HepG2 (cell line): ENCODE data around the gene POLR3GL. TPM values are rescaled to one million over a fixed set of nuclear protein-coding genes. Genes with fewer than 3 reads are reported as not detected.

Experiments
- ATAC-seq: fragments of 200-7000 bp; cut with Tn5 transposase; 3 replicates; pipeline ENCODE4 v1.9.1; 2020; ENCODE audit warnings: mild to moderate bottlenecking, moderate library complexity
- BruUV-seq: library from RNA; stranded (reverse); fragments of 400-500 nt; replicated peaks from 2 replicates; lab custom pipeline; 2021; lab: Mats Ljungman, UMichigan
- CTCF ChIA-PET: fragments of 300-600 bp; formaldehyde crosslinking; extraction: SDS; loops from one replicate; lab custom pipeline; 2021; ENCODE audit warnings: low total read pairs, inconsistent platforms, low intra/inter-chr PET ratio; lab: Yijun Ruan, JAX
- POLR2A ChIA-PET: fragments of 350-600 bp; sonication (Branson Sonifier 250); formaldehyde crosslinking; loops from one replicate; lab custom pipeline; 2020; ENCODE audit warnings: antibody characterized with exemption, inconsistent platforms; lab: Yijun Ruan, JAX
- DNase-seq: peaks from one replicate; pipeline ENCODE4 v3.0.0-alpha.2; 2015; ENCODE audit warnings: low spot score
- FAIRE-seq: peaks from 3 replicates; lab custom pipeline; 2011; peaks lifted over from hg19 to GRCh38; lab: Jason Lieb, UNC
- H2AFZ ChIP-seq: one replicate; pipeline ENCODE4 v1.6.1; 2011; ENCODE audit warnings: low read length, inconsistent platforms
- H3K27ac ChIP-seq: fragments of 300-600 bp; 3 replicates; pipeline ENCODE4 v1.8.0; 2011; ENCODE audit warnings: mixed run types, mild to moderate bottlenecking, mixed read lengths, low read length, inconsistent platforms; ENCODE audit not compliant: insufficient read depth; ENCODE audit errors: extremely low read length
- H3K27me3 ChIP-seq, 2 experiments: fragments of 200-600 bp in 1 of 2; 2 replicates in 1 of 2; 3 replicates in 1 of 2; pipeline versions ENCODE4 v1.6.0 to v1.8.0; 2011; ENCODE audit warnings: low read length in 2 of 2, mild to moderate bottlenecking in 2 of 2, moderate library complexity in 2 of 2, inconsistent platforms in 1 of 2; ENCODE audit not compliant: insufficient read depth in 2 of 2, control insufficient read depth in 1 of 2
- H3K36me3 ChIP-seq, 2 experiments: fragments of 200-600 bp in 1 of 2; replicated peaks in 1 of 2; 2 replicates in 1 of 2; 3 replicates in 1 of 2; pipeline versions ENCODE4 v1.5.1 to v1.8.0; 2011; ENCODE audit warnings: low read length in 2 of 2, inconsistent platforms in 1 of 2; ENCODE audit not compliant: insufficient read depth in 2 of 2, control insufficient read depth in 1 of 2
- H3K4me1 ChIP-seq: 2 replicates; pipeline ENCODE4 v1.5.1; 2012; ENCODE audit warnings: low read length, inconsistent platforms; ENCODE audit not compliant: insufficient read depth
- H3K4me2 ChIP-seq: 2 replicates; pipeline ENCODE4 v1.6.0; 2011; ENCODE audit warnings: low read depth, low read length, inconsistent platforms
- H3K4me3 ChIP-seq, 3 experiments: fragments of 200-600 bp in 1 of 3; sonication (generic), shearing (Covaris generic) in 1 of 3; replicated peaks in 1 of 3; 2 replicates each; pipeline ENCODE4 v1.5.1; 2011 to 2016; ENCODE audit warnings: low read length in 3 of 3, inconsistent platforms in 2 of 3, low read depth in 2 of 3, mild to moderate bottlenecking in 2 of 3, control low read depth in 1 of 3, mixed read lengths in 1 of 3; ENCODE audit not compliant: insufficient read depth in 1 of 3
- H3K79me2 ChIP-seq: one replicate; pipeline ENCODE4 v1.6.1; 2011; ENCODE audit warnings: low read length, inconsistent platforms; ENCODE audit not compliant: insufficient read depth
- H3K9ac ChIP-seq: 2 replicates; pipeline ENCODE4 v1.6.0; 2011; ENCODE audit warnings: mild to moderate bottlenecking, low read depth, low read length, inconsistent platforms; ENCODE audit not compliant: insufficient read depth
- H3K9me3 ChIP-seq: 2 replicates; pipeline ENCODE4 v1.5.1; 2012; ENCODE audit warnings: mild to moderate bottlenecking, low read length
- H4K20me1 ChIP-seq: 2 replicates; pipeline ENCODE4 v1.6.0; 2011; ENCODE audit warnings: inconsistent platforms, mild to moderate bottlenecking, low read length, moderate library complexity; ENCODE audit not compliant: insufficient read depth
- CAMTA2 ChIP-seq: sonication (generic); formaldehyde crosslinking; IDR thresholded peaks from 2 replicates; pipeline ENCODE4 v1.4.0; 2020; ENCODE audit warnings: mild to moderate bottlenecking, missing genetic modification reagents, borderline replicate concordance
- E2F5 ChIP-seq: sonication (generic); formaldehyde crosslinking; conservative IDR thresholded peaks from 2 replicates; pipeline ENCODE4 v1.4.0; 2020; ENCODE audit warnings: missing genetic modification reagents
- HIC2 ChIP-seq: sonication (generic); formaldehyde crosslinking; IDR thresholded peaks from 2 replicates; pipeline ENCODE4 v1.9.0; 2022; ENCODE audit warnings: low read depth, missing genetic modification reagents
- IKZF5 ChIP-seq: IDR thresholded peaks from 2 replicates; pipeline ENCODE4 v1.6.1; 2018; ENCODE audit warnings: missing genetic modification reagents, mild to moderate bottlenecking, missing compliant biosample characterization
- KDM5A ChIP-seq: fragments of 200-600 bp; sonication (generic); IDR thresholded peaks from 2 replicates; pipeline ENCODE4 v1.7.0; 2018; ENCODE audit warnings: antibody characterized with exemption, mild to moderate bottlenecking, low read length, borderline replicate concordance
- PHF21A ChIP-seq: sonication (generic); formaldehyde crosslinking; IDR thresholded peaks from 2 replicates; pipeline ENCODE4 v1.5.0; 2020; ENCODE audit warnings: mild to moderate bottlenecking, missing genetic modification reagents
- POLR2G ChIP-seq: fragments of 200-400 bp; formaldehyde crosslinking; IDR thresholded peaks from 2 replicates; pipeline ENCODE4 v1.6.1; 2018; ENCODE audit warnings: mild to moderate bottlenecking, low read depth, low read length, moderate library complexity
- WIZ ChIP-seq: sonication (generic); formaldehyde crosslinking; IDR thresholded peaks from 2 replicates; pipeline ENCODE4 v1.5.1; 2020; ENCODE audit warnings: mild to moderate bottlenecking, missing genetic modification reagents
- ZMYM3 ChIP-seq: sonication (generic); formaldehyde crosslinking; IDR thresholded peaks from 2 replicates; pipeline ENCODE4 v1.5.1; 2020; ENCODE audit warnings: mild to moderate bottlenecking, missing genetic modification reagents
- ZNF260 ChIP-seq: sonication (generic); formaldehyde crosslinking; IDR thresholded peaks from 2 replicates; pipeline ENCODE4 v1.4.0; 2020; ENCODE audit warnings: missing genetic modification reagents, low read depth, mild to moderate bottlenecking, borderline replicate concordance
- ZNF343 ChIP-seq: sonication (generic); formaldehyde crosslinking; IDR thresholded peaks from 2 replicates; pipeline ENCODE4 v1.4.0; 2020; ENCODE audit warnings: mild to moderate bottlenecking, missing genetic modification reagents
- ZSCAN31 ChIP-seq: sonication (generic); formaldehyde crosslinking; IDR thresholded peaks from 2 replicates; pipeline ENCODE4 v1.5.0; 2020; ENCODE audit warnings: low read depth, mild to moderate bottlenecking, missing genetic modification reagents
- ZUFSP ChIP-seq: sonication (generic); formaldehyde crosslinking; IDR thresholded peaks from 2 replicates; pipeline ENCODE4 v1.9.0; 2021; ENCODE audit warnings: missing genetic modification reagents, mild to moderate bottlenecking, borderline replicate concordance
- WGBS: methylation state at CpG from one replicate; pipeline ENCODE4 v1.1.6; 2017; ENCODE audit warnings: low lambda C conversion rate; 5-methylcytosine and 5-hydroxymethylcytosine counted together
- in situ Hi-C: cut with HindIII; loops from 2 replicates; pipeline ENCODE4 v1.10.0; 2017; ENCODE audit warnings: low pct_unique_long_range_greater_than_20kb; ENCODE audit not compliant: extremely low pct_ligation_motif_present
- intact Hi-C: fragments of 100-400 bp; cut with micrococcal nuclease; formaldehyde crosslinking; loops from one replicate; pipeline ENCODE4 v1.10.0; 2022; ENCODE audit not compliant: unreplicated experiment
- polyA plus RNA-seq, 8 experiments: library from polyadenylated mRNA; depleted of rRNA in 3 of 8; stranded (reverse) in 7 of 8; unstranded in 1 of 8; fragments of >200 nt; fragmentation: Illumina TruSeq in 4 of 8; extraction: Trizol in 4 of 8; gene quantifications; 2 replicates each; pipeline versions ENCODE4 v1.2.1 to v1.2.3, GENCODE V29; 2011 to 2016; ENCODE audit warnings: low read depth in 4 of 8, missing spikeins in 1 of 8, mixed read lengths in 1 of 8; ENCODE audit not compliant: insufficient read depth in 1 of 8
- total RNA-seq, 5 experiments: library from RNA; depleted of rRNA; stranded (reverse); fragments of >200 nt; fragmentation: Illumina TruSeq; extraction: Trizol; gene quantifications; 2 replicates each; pipeline ENCODE4 v1.2.3, GENCODE V29; 2016; ENCODE audit warnings: low read depth in 1 of 5

POLR3GL gene
- total and polyA plus RNA-seq, 2 of the 13 experiments (the other 11 are each of a cell fraction or from before 2014, with no cell fraction given), result 11.5 to 12.4 TPM

DNA sequence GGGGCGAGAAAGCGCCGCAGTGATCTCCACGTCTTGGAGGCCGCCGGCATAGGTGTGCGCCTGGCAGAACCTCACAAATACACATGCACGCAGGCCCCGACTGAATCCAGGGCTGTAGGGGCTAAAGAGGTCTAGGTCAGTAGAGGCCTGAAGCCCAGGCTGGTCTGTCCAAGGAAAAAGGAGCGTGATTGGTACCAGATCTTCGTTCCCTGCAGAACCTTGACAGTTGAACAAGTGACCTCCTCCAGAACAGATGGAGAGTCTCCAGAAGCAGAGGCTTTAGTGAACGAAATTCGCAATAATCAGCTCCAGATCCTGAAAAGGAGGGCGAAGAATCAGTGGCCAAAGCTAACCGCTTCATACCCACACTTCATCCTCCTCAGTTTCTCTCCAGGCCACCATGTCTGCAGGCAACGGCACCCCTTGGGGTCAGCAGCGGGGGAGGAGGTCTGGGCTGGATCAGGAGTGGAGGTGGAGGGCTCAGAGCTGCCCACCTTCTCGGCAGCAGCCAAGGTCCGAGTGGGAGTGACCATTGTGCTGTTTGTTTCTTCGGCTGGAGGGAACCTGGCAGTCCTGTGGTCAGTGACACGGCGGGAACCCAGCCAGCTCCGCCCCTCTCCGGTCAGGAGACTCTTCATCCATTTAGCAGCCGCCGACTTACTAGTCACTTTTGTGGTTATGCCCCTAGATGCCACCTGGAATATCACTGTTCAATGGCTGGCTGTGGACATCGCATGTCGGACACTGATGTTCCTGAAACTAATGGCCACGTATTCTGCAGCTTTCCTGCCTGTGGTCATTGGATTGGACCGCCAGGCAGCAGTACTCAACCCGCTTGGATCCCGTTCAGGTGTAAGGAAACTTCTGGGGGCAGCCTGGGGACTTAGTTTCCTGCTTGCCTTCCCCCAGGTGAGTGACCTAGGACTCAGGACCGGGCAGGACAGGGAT lies 45.2 kb upstream of the POLR3GL start:
- Histone ChIP-seq H3K79me2 (peaks cover 8% of the 10 kb centered on the region), H3K4me2 (peak overlapping the region; percentile 99), H2AFZ (peak overlapping the region; percentile 93), H3K36me3 (peaks cover 1 to 9% of the 10 kb centered on the region in 2 experiments; a peak in 2 of 5 replicates), H3K4me1 (peaks cover 18% of the 10 kb centered on the region), H4K20me1 (no peaks in the 10 kb centered on the region), H3K4me3 (peak overlapping the region; percentile 79 to 99 (median 92)), H3K27ac (peak overlapping the region; percentile 78), H3K9ac (peak overlapping the region; percentile 87), H3K27me3 (no peaks in the 10 kb centered on the region; a peak in 1 of 5 replicates), H3K9me3 (no peaks in the 10 kb centered on the region)
- 1% methylated on average over 14 of the region's 33 CpGs for WGBS
- DNase-seq (peak; percentile 56), FAIRE-seq (no peak), ATAC-seq (peak; percentile 76)
- ChIA-PET POLR2A (interaction anchor here (0.6 to 3.4 kb wide), 9 partner anchors 8 to 95 kb away, joined by 3 to 36 read pairs (median 3); partner anchors contain the start of genes ANKRD34A, ITGA10, LIX1L and NUDT17), CTCF (interaction anchor here (0.9 kb wide), 1 partner anchor 27 kb away, joined by 3 read pairs; no protein-coding TSS in a partner anchor)
- in situ Hi-C loops (no loop called here), intact Hi-C loops (loop anchor here (5.0 kb wide), 1 partner anchor 88 kb away; no protein-coding TSS in a partner anchor)
- BruUV-seq, result no TSS peak
- no peak for TF ChIP-seq ZUFSP (CRISPR knock-in tag)
- TF ChIP-seq IKZF5 (CRISPR knock-in tag), result no peak
- no peak for TF ChIP-seq HIC2 (CRISPR knock-in tag)
- TF ChIP-seq POLR2G, result peak; percentile 50; the same call in 1 of the 2 replicates
- TF ChIP-seq PHF21A (CRISPR knock-in tag), result 0 out of 2 replicates have a peak, but pooled peaks have one; percentile 5
- TF ChIP-seq KDM5A, result peak; percentile 39; the same call in 1 of the 2 replicates
- no peak for TF ChIP-seq ZSCAN31 (CRISPR knock-in tag)
- TF ChIP-seq ZMYM3 (CRISPR knock-in tag), result peak; percentile 14; the same call in 1 of the 2 replicates
- TF ChIP-seq ZNF260 (CRISPR knock-in tag), result no peak
- TF ChIP-seq WIZ (CRISPR knock-in tag), result no peak
- TF ChIP-seq CAMTA2, result no peak
- TF ChIP-seq E2F5 (CRISPR knock-in tag), result 0 out of 2 replicates have a peak, but pooled peaks have one; percentile 36
- TF ChIP-seq ZNF343 (CRISPR knock-in tag), result no peak
